T47D (cell line): ENCODE data around the gene MUCL3.
"Not testable (repeated sequence)": the region's sequence is repeated elsewhere in the genome, so short reads cannot be mapped to it uniquely, and the experiment has no call there.

Experiments
- DNase-seq, 2 experiments: peaks; one replicate each; pipeline versions ENCODE4 v3.0.0 to v3.0.0-alpha.2; 2011 to 2012; ENCODE audit warnings: low read depth in 1 of 2, low spot score in 1 of 2
- JUND ChIP-seq: IDR thresholded peaks from 2 replicates; pipeline ENCODE4 v1.6.1; 2012; ENCODE audit warnings: low read depth
- in situ Hi-C: cut with HindIII; loops from 2 replicates; pipeline ENCODE4 v1.10.0; 2016; ENCODE audit warnings: low sequenced_read_pairs, low pct_unique_long_range_greater_than_20kb

The MUCL3 gene

DNA sequence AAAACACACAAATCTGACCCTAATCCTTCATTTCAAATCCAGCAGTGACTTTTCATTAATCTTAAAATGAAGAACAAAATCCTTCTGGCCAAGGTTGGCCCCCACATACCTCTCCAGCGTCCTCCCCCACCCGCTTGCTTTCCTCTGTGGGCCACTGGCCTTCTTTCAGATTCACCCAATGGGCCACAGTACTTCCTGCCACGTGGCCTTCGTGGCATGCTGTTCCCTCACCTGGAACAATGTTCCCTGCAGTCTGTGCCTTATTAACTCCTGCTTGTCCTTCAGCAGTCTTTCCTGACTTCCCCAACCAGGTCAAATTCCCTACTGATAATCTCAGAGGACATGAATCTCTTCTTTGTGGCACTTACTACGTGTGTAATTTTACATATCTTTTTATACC is 38.1 kb upstream of the MUCL3 start:
- in situ Hi-C loops = no loop called here
- TF ChIP-seq JUND = no peak
- DNase-seq = no peak

- in situ Hi-C loops = no loop called here
- DNase-seq = no peak
- no peak for TF ChIP-seq JUND
These were observed 37.5 kb upstream of the MUCL3 start for GRCh38 chr6:30903236-30903635.

GRCh38 chr6:30907290-30907757 is 33.4 kb upstream of the MUCL3 start:
- DNase-seq, in situ Hi-C loops: not testable (repeated sequence)

GRCh38 chr6:30907758-30908591 is 32.8 kb upstream of the MUCL3 start, which contains the start of gene GTF2H4:
TSS of gene GTF2H4 (plus strand) at chr6:30908207.
- peak; percentile 87 to 100 for DNase-seq
- no peak for TF ChIP-seq JUND
- in situ Hi-C loops = no loop called here

DNA sequence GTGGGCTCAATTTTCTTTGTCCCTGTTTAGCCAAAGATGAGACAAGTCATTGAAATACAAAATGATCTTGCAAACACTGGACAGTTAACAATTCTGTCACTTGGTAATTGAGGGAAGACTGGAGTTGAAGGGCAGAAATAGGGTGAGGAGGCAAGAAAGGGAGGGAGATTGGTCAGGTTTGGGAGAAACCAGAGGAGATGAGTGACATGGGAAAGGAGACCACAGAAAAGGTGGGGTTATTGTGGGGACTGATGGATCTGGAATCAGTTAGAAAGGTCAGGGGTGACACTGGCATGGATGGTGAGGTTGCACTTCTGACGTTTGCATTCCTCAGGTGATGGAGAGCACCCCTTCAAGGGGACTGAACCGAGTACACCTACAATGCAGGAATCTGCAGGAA is 32.1 kb upstream of the MUCL3 start:
- no peak for TF ChIP-seq JUND
- no peak for DNase-seq
- in situ Hi-C loops = no loop called here

DNA sequence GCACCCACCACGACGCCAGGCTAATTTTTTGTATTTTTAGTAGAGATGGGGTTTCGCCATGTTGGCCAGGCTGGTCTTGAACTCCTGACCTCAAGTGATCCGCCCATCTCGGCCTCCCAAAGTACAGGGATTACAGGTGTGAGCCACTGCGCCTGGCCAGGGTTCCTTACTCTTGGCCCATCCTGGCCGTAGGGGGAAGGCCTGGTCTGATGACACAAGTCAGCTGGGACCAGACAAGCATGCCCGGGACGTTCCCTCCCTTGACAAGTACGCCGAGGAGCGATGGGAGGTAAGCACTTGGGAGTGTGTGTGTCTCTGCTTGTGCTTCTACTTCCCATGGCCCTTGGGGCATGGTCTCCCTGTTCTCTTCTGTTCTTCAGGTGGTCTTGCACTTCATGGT is 30.3 kb upstream of the MUCL3 start:
- in situ Hi-C loops, DNase-seq: not testable (repeated sequence)

DNA sequence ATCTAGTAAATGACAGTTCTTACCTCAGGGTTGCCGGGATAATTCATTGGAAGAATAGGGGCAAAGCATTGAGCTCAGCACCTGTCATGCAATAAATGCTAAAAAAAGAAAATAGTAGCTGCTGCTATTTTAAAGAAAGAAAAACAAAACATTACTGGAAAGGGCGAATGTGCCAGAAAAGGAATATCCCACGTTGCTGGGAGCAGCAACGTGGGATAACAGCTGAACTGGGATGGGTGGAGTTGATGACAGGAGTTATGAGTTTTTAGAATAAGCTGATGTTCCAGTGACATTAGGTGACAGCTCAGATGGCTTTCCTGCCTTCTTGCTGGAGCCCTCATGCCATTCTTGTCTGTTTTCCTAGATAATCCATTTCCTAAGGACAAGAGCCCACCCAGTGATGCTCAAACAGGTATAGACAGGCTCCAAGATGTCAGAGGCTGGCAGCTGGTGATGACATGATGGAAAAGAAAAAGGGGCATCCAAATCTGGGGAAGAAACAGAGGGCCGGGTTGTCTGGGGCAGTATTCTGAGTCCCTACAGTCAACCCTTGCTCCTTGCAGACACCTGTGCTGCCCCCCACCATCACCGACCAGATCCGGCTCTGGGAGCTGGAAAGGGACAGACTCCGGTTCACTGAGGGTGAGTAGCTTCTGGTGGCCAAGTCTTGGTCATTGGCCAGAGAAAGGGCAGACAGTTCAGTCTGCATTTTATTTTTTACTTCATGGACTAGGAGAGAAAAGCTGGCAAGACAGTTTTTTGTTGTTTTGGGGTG is 27.8 kb upstream of the MUCL3 start:
- in situ Hi-C loops = no loop called here
- DNase-seq = no peak
- TF ChIP-seq JUND = no peak

GRCh38 chr6:30913721-30914075 is 27.1 kb upstream of the MUCL3 start:
- DNase-seq = no peak
- TF ChIP-seq JUND = no peak
- in situ Hi-C loops = no loop called here

GRCh38 chr6:30914076-30914853 is 26.5 kb upstream of the MUCL3 start, which contains the start of gene VARS2:
TSS of gene VARS2 (plus strand) at chr6:30914238. CDS start at chr6:30914837, 599 bp downstream.
- in situ Hi-C loops = no loop called here
- DNase-seq = peak; percentile 97
- TF ChIP-seq JUND = no peak

DNA sequence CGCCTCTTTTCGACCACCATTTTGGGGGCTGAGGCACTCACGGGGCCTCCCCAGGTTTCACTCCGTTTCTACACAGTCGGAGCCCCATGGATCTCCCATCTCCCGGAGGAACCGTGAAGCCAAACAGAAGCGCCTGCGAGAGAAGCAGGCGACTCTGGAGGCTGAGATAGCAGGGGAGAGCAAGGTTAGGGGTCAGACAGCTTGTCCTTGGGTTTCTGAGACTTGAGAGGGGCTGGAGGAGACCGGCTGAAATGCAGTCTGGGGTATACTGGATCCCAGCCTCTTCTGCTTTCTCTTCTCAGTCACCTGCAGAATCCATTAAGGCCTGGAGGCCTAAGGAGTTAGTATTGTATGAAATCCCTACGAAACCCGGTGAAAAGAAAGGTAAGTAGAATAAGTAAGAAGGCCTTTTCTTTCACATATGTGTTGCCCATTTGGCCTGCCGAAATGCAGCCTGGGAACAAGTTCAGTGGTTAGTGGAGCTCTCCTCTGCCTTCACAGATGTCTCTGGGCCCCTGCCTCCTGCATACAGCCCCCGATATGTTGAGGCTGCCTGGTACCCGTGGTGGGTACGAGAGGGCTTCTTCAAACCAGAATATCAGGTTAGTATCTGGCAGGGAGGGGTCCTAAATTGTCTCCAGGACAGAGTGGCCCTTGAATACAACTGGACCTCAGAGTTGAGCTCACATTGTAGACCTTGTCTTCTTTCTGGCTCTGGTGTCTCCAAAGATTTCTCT is 25.8 kb upstream of the MUCL3 start:
- in situ Hi-C loops = no loop called here
- no peak for DNase-seq
- TF ChIP-seq JUND = no peak

GRCh38 chr6:30915591-30915946 is 25.2 kb upstream of the MUCL3 start:
- in situ Hi-C loops = no loop called here
- DNase-seq = peak; percentile 79 to 82
- TF ChIP-seq JUND = no peak

GRCh38 chr6:30917041-30917440 is 23.7 kb upstream of the MUCL3 start:
- no peak for DNase-seq
- TF ChIP-seq JUND = no peak
- in situ Hi-C loops = no loop called here
